WTC11 (cell line): ENCODE measurements around the gene PARS2. TPM values are rescaled to one million over a fixed set of nuclear protein-coding genes. Genes with fewer than 3 reads are reported as not detected.

Experiments used
- ATAC-seq: fragments of 200-7000 bp; cut with Tn5 transposase; 2 replicates; pipeline ENCODE4 v1.10.0; 2021; ENCODE audit warnings: mild to moderate bottlenecking, moderate library complexity
- CTCF ChIA-PET: fragments of 300-600 bp; sonication (Branson Sonifier 250); formaldehyde crosslinking; loops from one replicate; lab custom pipeline; 2021; ENCODE audit warnings: antibody characterized with exemption; lab: Charles Lee
- POLR2A ChIA-PET: fragments of 350-600 bp; sonication (Branson Sonifier 250); formaldehyde crosslinking; loops from one replicate; lab custom pipeline; 2021; ENCODE audit warnings: antibody characterized with exemption; lab: Charles Lee
- DNase-seq: peaks from one replicate; pipeline ENCODE4 v3.0.0; 2021; ENCODE audit warnings: low spot score
- H3K27ac Mint-ChIP-seq: 2 replicates; pipeline ENCODE4 v1.8.0; 2021; ENCODE audit warnings: mixed read lengths
- H3K27me3 Mint-ChIP-seq: 2 replicates; pipeline ENCODE4 v1.8.0; 2021; ENCODE audit warnings: low read depth, mild to moderate bottlenecking, moderate library complexity, mixed read lengths
- H3K36me3 Mint-ChIP-seq: 2 replicates; pipeline ENCODE4 v1.8.0; 2021; ENCODE audit warnings: mixed read lengths
- H3K4me1 Mint-ChIP-seq: 2 replicates; pipeline ENCODE4 v1.8.0; 2022; ENCODE audit warnings: mixed read lengths
- H3K4me3 Mint-ChIP-seq: 2 replicates; pipeline ENCODE4 v1.8.0; 2021; ENCODE audit warnings: mild to moderate bottlenecking, moderate library complexity, mixed read lengths
- H3K9me3 Mint-ChIP-seq: 2 replicates; pipeline ENCODE4 v1.8.0; 2021; ENCODE audit warnings: mixed read lengths
- GRHL2 ChIP-seq: fragments of 250-450 bp; sonication (Bioruptor Pico); IDR thresholded peaks from 2 replicates; pipeline ENCODE4 v1.8.0; 2022; ENCODE audit warnings: mild to moderate bottlenecking, moderate library complexity; ENCODE audit not compliant: insufficient replicate concordance, severe bottlenecking
- HMGA2 ChIP-seq: fragments of 250-450 bp; sonication (Bioruptor Pico); IDR thresholded peaks from 2 replicates; pipeline ENCODE4 v1.4.0; 2021; ENCODE audit warnings: mild to moderate bottlenecking, moderate library complexity
- IRF1 ChIP-seq: sonication (generic); formaldehyde crosslinking; IDR thresholded peaks from 2 replicates; pipeline ENCODE4 v1.8.0; 2023; ENCODE audit warnings: missing genetic modification reagents
- KAT7 ChIP-seq: sonication (generic); formaldehyde crosslinking; IDR thresholded peaks from 2 replicates; pipeline ENCODE4 v1.8.1; 2023; ENCODE audit warnings: missing genetic modification reagents, mild to moderate bottlenecking, borderline replicate concordance
- NR2C2 ChIP-seq: sonication (generic); formaldehyde crosslinking; IDR thresholded peaks from 2 replicates; pipeline ENCODE4 v1.8.0; 2022; ENCODE audit warnings: mild to moderate bottlenecking, missing genetic modification reagents
- SP1 ChIP-seq: sonication (generic); formaldehyde crosslinking; conservative IDR thresholded peaks from 2 replicates; pipeline ENCODE4 v1.8.1; 2022; ENCODE audit warnings: missing genetic modification reagents
- ZNF232 ChIP-seq: sonication (generic); formaldehyde crosslinking; IDR thresholded peaks from 2 replicates; pipeline ENCODE4 v1.8.0; 2022; ENCODE audit warnings: mild to moderate bottlenecking, missing genetic modification reagents
- ZNF396 ChIP-seq: fragments of 250-450 bp; sonication (Bioruptor Pico); IDR thresholded peaks from 2 replicates; pipeline ENCODE4 v1.8.0; 2021; ENCODE audit warnings: mild to moderate bottlenecking, moderate library complexity, borderline replicate concordance
- ZNF423 ChIP-seq: fragments of 250-450 bp; sonication (Bioruptor Pico); IDR thresholded peaks from 2 replicates; pipeline ENCODE4 v2.1.2; 2022; ENCODE audit warnings: mild to moderate bottlenecking, moderate library complexity
- ZNF671 ChIP-seq: fragments of 250-450 bp; sonication (Bioruptor Pico); IDR thresholded peaks from 2 replicates; pipeline ENCODE4 v1.8.0; 2021; ENCODE audit warnings: mild to moderate bottlenecking
- total RNA-seq: library from RNA; stranded (reverse); gene quantifications from 3 replicates; pipeline ENCODE4 v1.2.3, GENCODE V29; 2021
- TF ChIP-seq, protein P1 (sequence below): fragments of 200-600 bp; IDR thresholded peaks from 2 replicates; pipeline ENCODE4 v1.8.0; 2022; ENCODE audit warnings: antibody characterized with exemption
- TF ChIP-seq, protein P2 (sequence below): sonication (generic); formaldehyde crosslinking; IDR thresholded peaks from 2 replicates; pipeline ENCODE4 v1.8.1; 2022; ENCODE audit warnings: mild to moderate bottlenecking, moderate library complexity, missing genetic modification reagents
- TF ChIP-seq, protein P3 (sequence below): sonication (generic); formaldehyde crosslinking; IDR thresholded peaks from 2 replicates; pipeline ENCODE4 v1.8.1; 2022; ENCODE audit warnings: mild to moderate bottlenecking, missing genetic modification reagents, moderate library complexity, borderline replicate concordance
- TF ChIP-seq, protein P4 (sequence below): fragments of 250-450 bp; sonication (Bioruptor Pico); IDR thresholded peaks from 2 replicates; pipeline ENCODE4 v2.1.2; 2022; ENCODE audit warnings: mild to moderate bottlenecking, moderate library complexity
- TF ChIP-seq, protein P5 (sequence below): sonication (generic); formaldehyde crosslinking; IDR thresholded peaks from 2 replicates; pipeline ENCODE4 v1.8.1; 2022; ENCODE audit warnings: low read depth, missing genetic modification reagents, borderline replicate concordance
- TF ChIP-seq, protein P6 (sequence below): sonication (generic); formaldehyde crosslinking; IDR thresholded peaks from 2 replicates; pipeline ENCODE4 v1.8.1; 2023; ENCODE audit warnings: mild to moderate bottlenecking, missing genetic modification reagents

PARS2 gene
- total RNA-seq, 1 experiment from 2014 or later: 11.5 TPM

GRCh38 chr1:54748094-54748835 lies 16.1 kb downstream of the PARS2 start:
- TF ChIP-seq IRF1: no peak
- TF ChIP-seq GRHL2: no peak
- TF ChIP-seq KAT7: no peak
- TF ChIP-seq, protein P1, sequence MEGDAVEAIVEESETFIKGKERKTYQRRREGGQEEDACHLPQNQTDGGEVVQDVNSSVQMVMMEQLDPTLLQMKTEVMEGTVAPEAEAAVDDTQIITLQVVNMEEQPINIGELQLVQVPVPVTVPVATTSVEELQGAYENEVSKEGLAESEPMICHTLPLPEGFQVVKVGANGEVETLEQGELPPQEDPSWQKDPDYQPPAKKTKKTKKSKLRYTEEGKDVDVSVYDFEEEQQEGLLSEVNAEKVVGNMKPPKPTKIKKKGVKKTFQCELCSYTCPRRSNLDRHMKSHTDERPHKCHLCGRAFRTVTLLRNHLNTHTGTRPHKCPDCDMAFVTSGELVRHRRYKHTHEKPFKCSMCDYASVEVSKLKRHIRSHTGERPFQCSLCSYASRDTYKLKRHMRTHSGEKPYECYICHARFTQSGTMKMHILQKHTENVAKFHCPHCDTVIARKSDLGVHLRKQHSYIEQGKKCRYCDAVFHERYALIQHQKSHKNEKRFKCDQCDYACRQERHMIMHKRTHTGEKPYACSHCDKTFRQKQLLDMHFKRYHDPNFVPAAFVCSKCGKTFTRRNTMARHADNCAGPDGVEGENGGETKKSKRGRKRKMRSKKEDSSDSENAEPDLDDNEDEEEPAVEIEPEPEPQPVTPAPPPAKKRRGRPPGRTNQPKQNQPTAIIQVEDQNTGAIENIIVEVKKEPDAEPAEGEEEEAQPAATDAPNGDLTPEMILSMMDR: no peak
- no peak for TF ChIP-seq NR2C2 (CRISPR knock-in tag)
- no peak for TF ChIP-seq ZNF671 (CRISPR knock-in tag)
- no peak for TF ChIP-seq HMGA2 (CRISPR knock-in tag)
- TF ChIP-seq, protein P2, sequence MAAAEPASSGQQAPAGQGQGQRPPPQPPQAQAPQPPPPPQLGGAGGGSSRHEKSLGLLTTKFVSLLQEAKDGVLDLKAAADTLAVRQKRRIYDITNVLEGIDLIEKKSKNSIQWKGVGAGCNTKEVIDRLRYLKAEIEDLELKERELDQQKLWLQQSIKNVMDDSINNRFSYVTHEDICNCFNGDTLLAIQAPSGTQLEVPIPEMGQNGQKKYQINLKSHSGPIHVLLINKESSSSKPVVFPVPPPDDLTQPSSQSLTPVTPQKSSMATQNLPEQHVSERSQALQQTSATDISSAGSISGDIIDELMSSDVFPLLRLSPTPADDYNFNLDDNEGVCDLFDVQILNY (CRISPR knock-in tag): no peak
- TF ChIP-seq ZNF232 (CRISPR knock-in tag): no peak
- no peak for TF ChIP-seq ZNF396 (CRISPR knock-in tag)
- Mint-ChIP-seq H3K4me1 (peaks cover 18% of the 10 kb centered on the region), H3K27ac (no peak overlapping the region), H3K36me3 (no peaks in the 10 kb centered on the region), H3K4me3 (no peak overlapping the region), H3K27me3 (no peaks in the 10 kb centered on the region; the same call in 1 of the 2 replicates), H3K9me3 (peaks cover 6% of the 10 kb centered on the region)
- POLR2A ChIA-PET: no interaction called here
- DNase-seq (no peak), ATAC-seq (no peak)
- CTCF ChIA-PET: no interaction called here

GRCh38 chr1:54745864-54746263 lies 18.5 kb downstream of the PARS2 start:
- no peak for TF ChIP-seq ZNF423 (CRISPR knock-in tag)
- TF ChIP-seq, protein P3, sequence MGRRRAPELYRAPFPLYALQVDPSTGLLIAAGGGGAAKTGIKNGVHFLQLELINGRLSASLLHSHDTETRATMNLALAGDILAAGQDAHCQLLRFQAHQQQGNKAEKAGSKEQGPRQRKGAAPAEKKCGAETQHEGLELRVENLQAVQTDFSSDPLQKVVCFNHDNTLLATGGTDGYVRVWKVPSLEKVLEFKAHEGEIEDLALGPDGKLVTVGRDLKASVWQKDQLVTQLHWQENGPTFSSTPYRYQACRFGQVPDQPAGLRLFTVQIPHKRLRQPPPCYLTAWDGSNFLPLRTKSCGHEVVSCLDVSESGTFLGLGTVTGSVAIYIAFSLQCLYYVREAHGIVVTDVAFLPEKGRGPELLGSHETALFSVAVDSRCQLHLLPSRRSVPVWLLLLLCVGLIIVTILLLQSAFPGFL (CRISPR knock-in tag): no peak
- Mint-ChIP-seq H3K4me3 (no peak overlapping the region), H3K27me3 (no peaks in the 10 kb centered on the region; the same call in 1 of the 2 replicates), H3K4me1 (0 out of 2 replicates have a peak, but pooled peaks cover 2% of the 10 kb centered on the region), H3K27ac (no peak overlapping the region), H3K36me3 (peaks cover 14% of the 10 kb centered on the region), H3K9me3 (peaks cover 6% of the 10 kb centered on the region)
- no peak for DNase-seq
- ChIA-PET POLR2A (interaction anchor here (0.6 kb wide), 1 partner anchor 676 kb away, joined by 3 read pairs; no protein-coding TSS in a partner anchor), CTCF (no interaction called here)
- ATAC-seq: no peak

DNA sequence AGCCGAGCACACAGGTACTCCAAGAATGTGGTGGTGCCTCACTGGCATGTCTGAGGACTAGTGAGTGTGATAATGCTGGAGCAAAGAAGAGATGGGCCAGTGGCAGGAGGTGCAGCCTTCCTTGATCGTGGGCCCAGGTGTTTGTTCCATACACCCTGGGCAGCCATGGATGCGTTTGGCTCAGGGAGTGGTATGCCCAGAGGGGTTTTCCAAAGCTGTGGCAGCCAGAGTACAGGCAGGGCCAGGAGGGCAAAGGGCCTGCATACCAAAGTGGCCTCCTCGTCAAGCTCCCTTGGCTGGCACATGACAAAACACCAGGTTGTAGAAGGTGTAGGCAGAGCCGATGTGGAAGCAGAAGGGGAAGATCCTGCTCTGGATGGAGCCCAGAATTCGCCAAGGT lies 19.0 kb downstream of the PARS2 start:
- POLR2A ChIA-PET: interaction anchor here (0.6 kb wide), 1 partner anchor 676 kb away, joined by 3 read pairs; no protein-coding TSS in a partner anchor
- no peak for DNase-seq
- CTCF ChIA-PET: no interaction called here

More for the DNA sequence above, 19.0 kb downstream of the PARS2 start:
- no peak for ATAC-seq
- H3K4me1 Mint-ChIP-seq: no peaks in the 10 kb centered on the region
- H3K27me3 Mint-ChIP-seq: no peaks in the 10 kb centered on the region; the same call in 1 of the 2 replicates
- peaks cover 6% of the 10 kb centered on the region for H3K9me3 Mint-ChIP-seq
- TF ChIP-seq, protein P4, sequence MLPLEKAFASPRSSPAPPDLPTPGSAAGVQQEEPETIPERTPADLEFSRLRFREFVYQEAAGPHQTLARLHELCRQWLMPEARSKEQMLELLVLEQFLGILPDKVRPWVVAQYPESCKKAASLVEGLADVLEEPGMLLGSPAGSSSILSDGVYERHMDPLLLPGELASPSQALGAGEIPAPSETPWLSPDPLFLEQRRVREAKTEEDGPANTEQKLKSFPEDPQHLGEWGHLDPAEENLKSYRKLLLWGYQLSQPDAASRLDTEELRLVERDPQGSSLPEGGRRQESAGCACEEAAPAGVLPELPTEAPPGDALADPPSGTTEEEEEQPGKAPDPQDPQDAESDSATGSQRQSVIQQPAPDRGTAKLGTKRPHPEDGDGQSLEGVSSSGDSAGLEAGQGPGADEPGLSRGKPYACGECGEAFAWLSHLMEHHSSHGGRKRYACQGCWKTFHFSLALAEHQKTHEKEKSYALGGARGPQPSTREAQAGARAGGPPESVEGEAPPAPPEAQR (CRISPR knock-in tag): no peak
- no peak for TF ChIP-seq SP1 (CRISPR knock-in tag)
- TF ChIP-seq, protein P5, sequence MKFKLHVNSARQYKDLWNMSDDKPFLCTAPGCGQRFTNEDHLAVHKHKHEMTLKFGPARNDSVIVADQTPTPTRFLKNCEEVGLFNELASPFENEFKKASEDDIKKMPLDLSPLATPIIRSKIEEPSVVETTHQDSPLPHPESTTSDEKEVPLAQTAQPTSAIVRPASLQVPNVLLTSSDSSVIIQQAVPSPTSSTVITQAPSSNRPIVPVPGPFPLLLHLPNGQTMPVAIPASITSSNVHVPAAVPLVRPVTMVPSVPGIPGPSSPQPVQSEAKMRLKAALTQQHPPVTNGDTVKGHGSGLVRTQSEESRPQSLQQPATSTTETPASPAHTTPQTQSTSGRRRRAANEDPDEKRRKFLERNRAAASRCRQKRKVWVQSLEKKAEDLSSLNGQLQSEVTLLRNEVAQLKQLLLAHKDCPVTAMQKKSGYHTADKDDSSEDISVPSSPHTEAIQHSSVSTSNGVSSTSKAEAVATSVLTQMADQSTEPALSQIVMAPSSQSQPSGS (CRISPR knock-in tag): no peak
- TF ChIP-seq, protein P6, sequence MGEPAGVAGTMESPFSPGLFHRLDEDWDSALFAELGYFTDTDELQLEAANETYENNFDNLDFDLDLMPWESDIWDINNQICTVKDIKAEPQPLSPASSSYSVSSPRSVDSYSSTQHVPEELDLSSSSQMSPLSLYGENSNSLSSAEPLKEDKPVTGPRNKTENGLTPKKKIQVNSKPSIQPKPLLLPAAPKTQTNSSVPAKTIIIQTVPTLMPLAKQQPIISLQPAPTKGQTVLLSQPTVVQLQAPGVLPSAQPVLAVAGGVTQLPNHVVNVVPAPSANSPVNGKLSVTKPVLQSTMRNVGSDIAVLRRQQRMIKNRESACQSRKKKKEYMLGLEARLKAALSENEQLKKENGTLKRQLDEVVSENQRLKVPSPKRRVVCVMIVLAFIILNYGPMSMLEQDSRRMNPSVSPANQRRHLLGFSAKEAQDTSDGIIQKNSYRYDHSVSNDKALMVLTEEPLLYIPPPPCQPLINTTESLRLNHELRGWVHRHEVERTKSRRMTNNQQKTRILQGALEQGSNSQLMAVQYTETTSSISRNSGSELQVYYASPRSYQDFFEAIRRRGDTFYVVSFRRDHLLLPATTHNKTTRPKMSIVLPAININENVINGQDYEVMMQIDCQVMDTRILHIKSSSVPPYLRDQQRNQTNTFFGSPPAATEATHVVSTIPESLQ (CRISPR knock-in tag): no peak
- no peak overlapping the region for H3K4me3 Mint-ChIP-seq
- peaks cover 15% of the 10 kb centered on the region for H3K36me3 Mint-ChIP-seq
- no peak overlapping the region for H3K27ac Mint-ChIP-seq
